HT1080 (cell line): Measurements from ENCODE around the gene FBXW4. TPM values are rescaled to one million over a fixed set of nuclear protein-coding genes. Genes with fewer than 3 reads are reported as not detected.

ENCODE experiments used
- DNase-seq: peaks from one replicate; pipeline ENCODE4 v3.0.0-alpha.2; 2015; ENCODE audit warnings: low read depth
- total RNA-seq: library from RNA; depleted of rRNA; stranded (reverse); fragments of >200 nt; shearing (Covaris generic); gene quantifications from 2 replicates; pipeline ENCODE4 v1.2.3, GENCODE V29; 2014

The FBXW4 gene
- total RNA-seq, 1 experiment from 2014 or later, result 7.9 TPM

DNA sequence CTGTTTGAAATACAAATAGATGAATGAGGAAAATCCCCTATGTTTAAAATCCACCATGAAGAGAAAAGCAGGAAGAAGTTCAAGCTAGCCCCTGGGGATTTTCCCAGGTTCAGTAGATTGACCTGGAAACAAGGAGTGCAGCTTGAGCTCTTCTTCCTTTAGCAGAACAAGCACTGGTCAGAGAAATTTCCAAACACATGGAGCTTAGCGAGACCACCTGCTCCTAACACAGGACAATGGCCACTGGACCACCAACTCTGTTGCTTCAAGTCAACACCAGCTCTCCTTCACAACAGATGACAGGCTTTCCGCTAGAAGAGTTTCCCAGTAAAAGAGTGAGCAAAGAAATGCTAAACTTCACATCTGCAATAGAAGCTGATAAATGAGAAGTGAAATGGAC, 9.4 kb upstream of the FBXW4 start:
- no peak for DNase-seq

DNA sequence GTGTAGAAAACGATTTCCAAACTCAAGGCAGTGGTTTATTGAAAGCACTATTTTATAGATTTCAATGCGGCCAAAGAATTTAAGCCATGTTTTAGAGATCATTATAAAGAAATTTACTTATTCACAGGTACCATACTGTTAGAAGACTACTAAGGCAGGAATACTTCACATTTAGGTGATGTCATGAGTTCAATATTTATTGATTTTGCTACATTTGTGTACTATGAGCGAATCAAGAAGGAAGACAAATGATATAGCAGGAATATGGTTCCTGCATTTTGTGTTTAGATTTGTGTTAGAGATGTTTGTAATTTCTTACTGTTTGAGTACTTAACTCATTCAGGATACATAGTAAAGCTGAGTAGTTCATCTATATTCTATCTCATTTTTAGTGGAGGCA, 1.7 kb upstream of the FBXW4 start:
- no peak for DNase-seq

DNA sequence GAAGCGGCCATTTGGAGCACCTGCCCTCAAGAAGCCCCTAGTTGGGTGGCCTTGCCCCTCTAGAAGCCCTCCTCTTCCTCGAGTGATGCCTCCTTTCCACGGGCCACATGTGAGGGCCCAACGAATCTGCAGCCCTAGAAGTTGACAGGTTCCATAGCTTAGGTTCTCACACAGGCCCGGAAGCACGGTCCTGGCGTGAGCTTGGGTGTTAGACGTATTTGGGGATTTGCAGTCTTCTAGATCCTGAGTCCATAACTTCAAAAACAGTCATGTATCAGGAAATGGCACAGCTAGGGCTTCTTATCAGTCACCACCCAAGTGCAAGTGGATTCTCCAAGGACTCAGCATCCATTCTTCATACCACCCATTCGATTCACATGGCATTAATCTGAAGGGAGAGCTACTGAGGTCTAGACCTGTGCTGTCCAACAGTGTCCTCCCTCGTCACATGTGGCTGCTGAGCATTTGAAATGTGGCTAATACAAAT, 477 bp upstream of the FBXW4 start:
- no peak for DNase-seq

DNA sequence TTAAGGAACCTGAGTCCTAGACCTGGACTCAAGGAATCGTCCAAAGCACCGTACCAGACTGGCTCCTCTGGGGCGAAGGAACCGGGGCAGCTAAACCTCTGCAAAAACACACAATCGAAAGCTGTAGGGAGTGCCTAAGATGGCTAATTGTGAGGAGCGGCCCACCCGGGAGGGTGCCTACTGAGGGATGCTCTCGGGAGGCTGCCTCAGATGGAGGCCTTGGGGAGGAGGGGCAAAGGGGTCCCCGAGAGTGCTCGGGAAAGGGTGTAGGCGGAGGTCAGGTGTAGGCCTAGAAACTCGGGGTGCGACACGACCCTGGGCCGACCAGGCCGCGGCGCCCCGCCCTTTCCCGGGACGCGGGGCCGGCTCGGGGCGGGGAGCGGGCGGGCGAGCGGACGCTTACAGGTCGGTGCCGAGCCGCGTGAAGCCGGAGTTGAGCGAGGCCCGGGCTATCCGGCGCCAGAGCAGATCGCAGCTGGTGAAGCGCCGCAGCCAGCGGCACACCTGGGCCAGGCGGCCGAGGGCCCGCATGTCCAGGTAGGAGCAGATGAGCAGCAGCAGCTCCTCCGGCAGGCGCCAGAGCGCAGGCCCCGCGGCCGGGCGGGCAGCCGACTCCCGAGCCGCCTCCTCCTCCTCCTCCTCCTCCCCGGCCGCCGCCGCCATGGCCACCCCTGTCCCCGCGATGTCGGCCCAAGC, 844 bp downstream of the FBXW4 start:
- peak; percentile 53 for DNase-seq

DNA sequence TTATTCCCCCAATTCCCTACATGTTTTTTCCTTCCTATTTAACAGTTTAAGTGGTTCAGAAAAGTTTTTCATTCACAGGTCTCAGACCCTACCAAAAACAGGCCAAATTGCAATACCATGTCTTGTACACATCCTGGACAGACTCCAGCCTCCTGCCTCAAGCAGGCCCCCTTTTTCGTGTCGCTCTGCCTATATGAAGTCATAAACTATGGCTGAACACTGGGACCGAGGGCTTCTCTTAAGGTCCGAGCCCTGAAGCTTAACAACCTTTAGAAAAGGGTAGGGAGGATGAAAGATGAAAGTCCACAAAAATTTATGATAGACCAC, 1.4 kb downstream of the FBXW4 start:
- no peak for DNase-seq

DNA sequence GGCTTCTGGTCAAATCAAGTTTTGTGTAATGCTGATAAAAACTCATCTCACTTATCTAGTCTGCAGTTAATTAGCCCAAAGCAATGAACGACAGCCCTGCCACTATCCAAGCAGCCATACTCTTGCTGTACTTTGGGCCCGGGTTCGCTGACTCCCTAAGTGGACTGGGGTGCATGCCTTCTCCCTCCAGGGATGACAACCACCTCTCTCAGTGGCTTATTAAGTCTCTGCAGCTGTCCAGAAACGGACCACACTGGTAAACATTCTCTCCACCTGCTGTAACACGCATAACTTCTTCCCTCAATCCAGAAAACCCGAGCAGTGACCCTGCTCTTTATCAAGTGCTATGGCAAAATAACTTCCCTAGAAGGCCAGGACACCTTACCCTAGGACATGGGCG, 3.9 kb downstream of the FBXW4 start:
- DNase-seq, result no peak

DNA sequence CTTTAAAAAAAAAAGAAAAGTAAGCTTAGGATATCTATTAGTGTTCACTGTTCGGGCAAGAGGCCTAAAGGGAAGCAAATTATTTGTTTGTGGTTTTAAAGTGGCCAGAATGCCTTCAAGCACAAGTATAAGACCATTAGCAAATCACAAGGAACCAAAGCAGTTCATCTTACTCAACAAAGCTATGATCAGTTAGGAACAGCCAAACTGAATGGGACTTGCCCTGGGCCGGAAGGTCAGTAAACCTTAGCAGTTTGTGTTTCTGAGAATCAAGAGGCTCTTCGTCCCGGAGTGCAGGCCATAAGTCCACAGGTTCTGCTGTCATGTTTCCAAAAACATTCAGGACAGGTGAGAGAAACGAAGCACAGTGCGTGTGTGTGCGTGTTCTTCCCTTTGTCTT, 4.5 kb downstream of the FBXW4 start:
- DNase-seq, result no peak

DNA sequence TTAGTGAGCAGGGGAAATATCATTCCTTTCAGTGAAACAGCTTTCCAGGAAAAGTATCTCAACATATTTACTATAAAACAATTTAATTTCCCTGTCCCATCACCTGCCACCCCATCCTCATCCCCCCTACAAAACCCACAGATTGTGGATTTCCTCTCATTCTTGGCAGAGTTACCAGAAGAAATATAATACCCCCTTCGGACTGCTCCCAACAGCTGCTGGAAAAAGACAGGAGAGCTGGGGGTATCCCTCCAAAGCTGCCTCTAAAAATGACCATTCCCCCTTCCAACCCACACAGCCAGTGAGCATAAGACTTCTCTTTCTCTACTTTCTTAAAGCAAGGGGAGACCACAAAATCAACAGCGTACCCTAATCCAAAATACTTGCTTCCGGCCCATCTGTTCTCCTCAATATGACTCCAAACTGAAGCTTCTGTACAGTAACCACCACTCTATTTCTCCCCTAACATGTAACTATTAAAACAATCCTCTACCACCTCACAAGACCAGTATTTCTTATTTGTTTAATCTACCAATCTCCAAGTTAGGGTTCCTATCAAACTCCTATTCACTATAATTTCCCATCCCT, 7.8 kb downstream of the FBXW4 start:
- DNase-seq, result no peak

DNA sequence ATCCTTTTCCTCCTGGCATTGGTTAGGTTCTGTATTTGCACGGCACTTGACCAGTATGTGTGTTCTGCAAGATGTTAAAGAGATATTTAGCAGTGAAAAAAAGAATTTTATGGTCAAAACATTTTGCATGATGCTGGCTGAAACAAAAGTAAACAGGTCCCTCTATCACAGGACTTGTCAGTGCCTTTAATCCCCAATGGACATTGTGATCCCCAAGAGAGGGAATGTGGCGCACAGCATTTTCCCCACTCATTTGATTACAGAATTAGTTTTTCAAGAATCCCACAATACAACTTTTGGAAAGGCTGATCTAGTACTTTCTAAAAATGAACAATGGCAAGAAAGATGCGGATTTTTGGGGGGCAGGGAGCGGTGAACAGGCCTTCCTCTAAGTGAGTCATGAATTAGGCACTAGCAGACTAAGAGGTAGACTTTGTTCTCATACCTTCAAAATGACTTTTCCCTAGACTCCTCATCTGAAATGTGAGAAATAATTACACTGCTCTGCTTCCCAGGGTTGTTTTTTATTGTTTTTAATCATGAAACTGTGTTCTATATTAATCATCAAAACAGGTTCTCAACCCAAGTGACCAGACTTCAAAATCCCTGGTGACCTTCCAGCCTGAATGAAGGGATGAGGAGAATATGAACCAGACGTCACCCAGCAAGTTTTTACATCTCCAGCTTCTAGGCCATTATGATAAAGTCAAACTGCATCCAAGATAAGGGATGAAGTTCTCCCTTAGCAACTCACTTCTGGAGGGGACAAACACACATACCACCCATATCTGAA, 8.6 kb downstream of the FBXW4 start:
- DNase-seq, result peak; percentile 17

DNA sequence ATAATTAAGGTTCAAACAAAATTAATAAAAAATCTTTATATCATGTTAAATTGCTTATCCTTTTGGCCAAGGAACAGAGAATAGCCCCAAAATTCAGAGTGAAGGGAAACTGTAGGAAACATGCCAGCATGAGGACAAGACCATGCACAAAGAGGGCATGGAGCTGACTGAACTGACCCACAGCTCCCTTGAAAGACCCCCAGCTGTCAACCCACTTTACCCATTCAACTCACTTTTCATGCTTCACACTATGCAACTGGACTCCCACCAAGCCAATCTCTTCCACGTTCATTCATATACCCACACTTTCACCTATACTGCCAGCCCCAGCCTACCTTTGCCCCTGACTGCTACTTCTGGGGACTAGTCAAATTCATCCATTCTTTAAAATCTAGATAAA, 10.2 kb downstream of the FBXW4 start:
- DNase-seq, result no peak

DNA sequence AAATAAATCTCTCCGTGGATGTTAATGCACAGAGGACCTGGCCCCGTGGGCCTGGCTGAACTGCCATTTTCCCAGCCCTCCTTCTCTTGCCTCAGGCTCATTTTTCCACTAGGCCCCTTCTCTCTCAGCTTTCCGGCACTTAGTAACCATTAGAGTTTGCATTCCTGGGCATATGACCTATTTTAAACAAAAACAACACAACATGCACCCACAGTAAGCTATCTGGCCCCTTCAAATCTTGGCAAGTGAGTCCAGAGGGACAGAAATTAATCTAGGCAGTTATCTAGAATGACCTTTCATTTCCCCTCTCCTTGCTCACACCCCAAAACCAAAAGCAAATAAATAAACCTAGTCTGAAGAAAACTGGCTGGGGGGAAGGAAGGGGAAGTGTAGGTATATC, 11.7 kb downstream of the FBXW4 start:
- DNase-seq, result no peak

DNA sequence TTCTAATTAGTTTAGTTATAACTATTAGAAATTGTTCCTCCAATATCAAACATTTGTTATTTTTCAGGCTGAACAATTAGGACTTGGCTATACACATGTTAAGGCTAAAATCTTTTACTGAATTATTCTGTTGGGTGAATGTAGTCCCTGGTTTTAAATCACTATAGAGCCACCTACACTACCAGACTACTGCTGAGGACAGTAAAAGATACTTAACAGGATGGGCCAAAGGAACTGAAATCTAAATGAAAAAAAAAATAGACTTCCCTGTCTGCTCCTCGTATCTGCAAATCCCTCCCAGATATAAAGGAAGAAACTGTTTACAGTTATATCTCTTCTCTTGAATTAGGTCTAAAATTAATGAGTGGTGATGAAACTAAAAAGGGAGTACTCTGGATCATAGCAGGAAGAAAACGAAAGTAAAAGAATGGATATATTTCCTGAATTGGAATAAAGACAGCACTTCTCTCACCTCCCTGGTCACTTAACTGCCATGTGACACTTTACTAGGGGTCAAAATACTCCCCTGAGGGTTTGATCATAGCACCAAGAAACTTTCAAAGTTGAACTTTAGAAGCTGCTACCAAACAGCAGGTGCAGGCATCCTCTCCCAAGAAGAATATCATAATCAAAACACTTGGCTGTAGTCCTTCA, 12.7 kb downstream of the FBXW4 start:
- peak; percentile 20 for DNase-seq

DNA sequence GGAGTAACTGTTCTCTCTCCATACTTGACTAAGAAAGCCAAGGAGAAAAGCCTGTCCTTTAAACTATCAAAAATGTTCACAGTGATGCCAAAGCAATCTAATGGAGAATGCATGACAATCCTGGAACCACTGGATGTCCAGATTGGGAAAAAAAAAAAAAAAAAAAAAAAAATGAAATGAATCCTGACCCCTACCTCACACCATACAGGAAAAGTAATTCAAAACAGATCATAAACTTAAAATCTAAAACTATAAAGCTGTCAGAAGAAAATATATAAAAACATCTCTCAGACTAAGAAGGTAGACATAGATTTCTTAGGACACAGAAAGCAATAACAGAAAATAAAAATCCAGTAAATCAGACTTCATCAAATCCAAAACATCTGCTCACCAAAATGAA, 18.4 kb downstream of the FBXW4 start:
- no peak for DNase-seq

DNA sequence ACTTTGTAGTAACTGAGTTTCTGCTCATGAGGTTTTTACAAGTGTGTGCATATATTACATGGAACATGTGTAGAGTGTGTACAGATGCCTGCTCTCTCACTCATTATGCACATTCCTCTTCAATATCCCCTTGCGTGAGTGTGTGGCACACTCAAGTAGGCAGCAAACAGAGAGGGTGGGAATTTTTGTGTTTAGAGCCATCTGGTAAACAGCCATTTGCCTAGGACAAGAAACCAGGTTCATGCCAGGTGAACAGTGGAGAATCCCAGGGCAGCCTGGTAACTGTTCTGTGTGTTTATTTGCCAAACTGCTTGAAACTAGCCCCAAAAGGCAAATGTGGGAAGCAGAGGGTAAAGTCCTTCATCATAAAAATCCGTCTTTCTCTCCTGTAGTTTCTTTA, 19.9 kb downstream of the FBXW4 start:
- no peak for DNase-seq

DNA sequence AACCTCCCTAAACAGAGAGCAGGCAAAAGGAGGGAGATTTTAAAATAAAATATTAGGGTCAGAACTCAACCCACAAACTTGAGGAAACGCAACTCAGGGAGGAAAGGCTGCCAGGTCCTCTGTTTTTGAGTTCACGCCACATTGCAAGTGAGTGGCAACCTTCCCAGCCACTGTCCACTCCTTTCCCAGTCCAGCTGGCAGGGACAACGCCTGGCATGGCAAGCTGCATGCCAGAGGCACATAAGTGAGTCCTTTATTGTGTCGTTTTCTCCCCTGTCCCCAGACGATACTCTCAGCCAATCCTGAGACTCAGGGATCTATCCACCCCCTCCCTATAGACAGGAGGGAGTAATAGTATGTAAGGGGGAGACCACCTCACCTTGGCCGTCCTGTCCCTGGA, 22.4 kb downstream of the FBXW4 start:
- no peak for DNase-seq

DNA sequence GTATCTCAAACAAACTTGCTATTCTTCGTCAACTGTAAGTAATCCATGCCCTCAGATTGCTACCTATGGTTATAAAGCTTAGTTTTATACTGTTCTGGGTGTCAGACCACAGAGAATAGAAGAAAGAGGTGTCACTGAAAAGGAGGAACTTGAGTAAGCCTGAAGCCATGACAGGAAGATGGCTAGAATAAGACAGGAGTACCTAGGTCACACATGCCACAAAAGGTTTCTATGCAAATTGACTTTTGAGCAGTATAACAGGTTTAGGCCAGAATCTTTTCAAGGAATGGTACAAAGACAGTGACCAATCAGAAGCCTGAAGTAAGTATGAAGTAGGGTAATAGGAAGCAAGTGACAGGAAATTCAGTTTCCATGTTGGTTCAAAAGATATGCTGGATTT, 23.5 kb downstream of the FBXW4 start:
- no peak for DNase-seq

DNA sequence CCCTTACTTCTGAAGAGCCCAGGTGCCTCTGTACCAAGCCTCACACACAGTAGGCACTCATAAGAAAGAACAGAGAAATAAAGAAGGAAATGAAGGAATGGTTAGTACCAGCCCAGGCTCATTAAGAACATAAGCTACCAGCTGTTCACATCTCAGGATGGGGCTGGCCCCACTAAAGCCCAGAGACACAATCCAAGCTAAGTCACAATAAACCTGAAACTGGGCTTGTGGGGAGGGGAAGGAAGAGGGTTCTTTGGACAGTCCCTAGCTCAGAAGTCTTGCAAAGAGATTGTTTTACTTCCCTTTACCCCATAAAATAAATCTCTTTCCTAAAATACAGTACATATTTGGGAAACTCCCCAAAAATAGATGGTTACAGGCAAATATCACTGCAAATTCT, 24.3 kb downstream of the FBXW4 start:
- no peak for DNase-seq

DNA sequence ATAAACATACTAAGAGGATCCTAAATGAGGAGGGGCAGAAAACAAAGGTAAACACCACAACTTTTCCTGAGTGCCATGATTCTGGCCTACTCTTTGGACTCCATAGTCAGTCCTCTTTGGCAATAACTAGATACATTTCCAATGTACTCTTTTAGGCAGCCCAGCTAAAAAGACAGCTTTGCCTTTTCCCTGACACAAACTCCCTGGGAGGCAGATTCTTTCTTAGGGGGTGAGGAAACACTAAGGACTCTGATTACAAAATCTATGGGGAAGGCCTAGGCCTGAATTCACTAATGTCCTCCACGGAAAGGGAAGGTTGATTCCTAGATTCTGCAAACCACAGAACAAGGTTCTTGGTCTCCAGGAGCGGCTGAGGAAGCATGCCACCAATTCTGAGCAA, 25.8 kb downstream of the FBXW4 start:
- DNase-seq, result no peak

DNA sequence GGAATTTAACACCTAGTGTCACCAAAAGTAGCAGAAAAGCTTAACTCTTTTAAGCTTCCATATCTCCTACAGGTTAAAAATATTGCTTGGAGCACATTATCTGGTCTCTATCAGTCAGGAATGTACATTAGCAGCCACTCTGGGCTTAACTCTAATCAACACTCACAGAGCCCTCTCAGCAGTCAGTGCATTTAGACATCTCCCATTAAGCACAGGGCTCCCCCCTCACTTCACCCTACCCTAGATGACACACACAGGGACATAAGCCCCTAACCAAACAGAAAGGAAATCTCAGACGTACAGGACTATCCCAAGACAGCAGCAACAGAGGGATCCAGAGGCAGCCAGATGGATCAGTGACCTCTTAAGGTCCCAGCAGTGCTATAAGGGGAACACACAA, 26.4 kb downstream of the FBXW4 start:
- no peak for DNase-seq

DNA sequence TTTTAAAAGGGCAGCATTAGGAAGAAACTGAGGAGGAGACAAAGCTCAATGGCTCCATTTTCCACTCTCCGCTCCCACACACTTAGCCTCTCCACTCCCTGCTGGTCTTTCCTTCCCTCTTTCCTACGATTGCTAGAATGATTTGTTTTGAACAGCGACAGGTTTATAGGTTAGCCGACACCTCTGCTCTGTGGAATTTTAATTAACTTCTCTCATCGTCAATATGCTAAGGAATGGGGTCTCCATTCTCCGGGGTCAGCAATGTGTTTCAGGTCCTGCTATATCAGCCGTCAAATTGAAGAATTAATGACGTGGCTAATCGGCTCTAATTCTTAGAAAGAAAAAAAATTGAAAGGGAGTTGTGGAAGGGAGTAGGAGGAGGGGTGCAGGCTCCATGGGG, 28.9 kb downstream of the FBXW4 start:
- DNase-seq, result no peak

DNA sequence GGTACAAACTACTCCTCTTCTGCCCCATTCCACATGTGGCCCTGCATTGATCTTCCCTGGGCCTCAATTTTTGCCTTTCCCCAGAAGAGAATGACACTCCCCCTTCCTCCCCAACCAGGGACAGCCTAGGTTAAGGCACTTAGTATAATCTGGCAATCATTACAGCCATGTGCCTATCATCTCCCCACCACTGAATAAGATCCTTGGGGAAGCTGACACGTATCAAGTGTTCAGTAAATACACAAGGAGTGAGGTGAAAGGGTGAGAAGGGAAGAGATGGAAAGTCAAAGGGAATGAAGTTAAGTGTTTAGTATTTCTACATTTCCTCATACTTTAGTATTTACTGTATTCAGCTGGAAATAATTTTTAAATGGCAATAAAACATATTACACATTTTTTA, 31.9 kb downstream of the FBXW4 start:
- no peak for DNase-seq

DNA sequence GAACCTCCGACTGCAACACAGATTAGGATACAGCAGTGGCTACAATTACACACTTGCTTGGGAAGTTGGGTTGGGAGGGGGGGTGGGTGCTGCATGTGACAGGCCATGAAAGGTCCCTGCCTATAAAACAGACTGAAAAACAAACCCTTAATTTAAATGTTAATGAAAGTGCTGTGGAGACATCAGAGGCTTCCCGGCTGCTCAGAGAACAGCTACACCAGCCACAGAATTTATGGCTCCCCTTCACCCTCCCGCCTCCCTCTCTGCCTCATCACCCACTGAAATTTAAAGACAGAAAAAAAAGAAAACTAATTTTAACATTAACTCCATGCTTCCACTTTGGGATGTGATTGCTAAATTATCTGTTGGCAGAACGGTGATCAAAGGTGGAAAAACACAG, 34.7 kb downstream of the FBXW4 start:
- DNase-seq, result no peak
